CD4-positive, alpha-beta T cell (primary cell): ENCODE results near the gene EIF4B. TPM values are rescaled to one million over a fixed set of nuclear protein-coding genes. Genes with fewer than 3 reads are reported as not detected.

Source experiments
- ATAC-seq: fragments of 200-7000 bp; cut with Tn5 transposase; one replicate; pipeline ENCODE4 v1.10.0; 2022; ENCODE audit warnings: mild to moderate bottlenecking; ENCODE audit not compliant: poor library complexity
- CTCF ChIA-PET: fragments of 350-600 bp; sonication (Branson Sonifier 250); formaldehyde crosslinking; loops from one replicate; lab custom pipeline; 2021; ENCODE audit warnings: antibody characterized with exemption, inconsistent platforms; lab: Charles Lee
- POLR2A ChIA-PET: fragments of 350-600 bp; sonication (Branson Sonifier 250); formaldehyde crosslinking; loops from one replicate; lab custom pipeline; 2021; ENCODE audit warnings: antibody characterized with exemption, inconsistent platforms; lab: Charles Lee
- DNase-seq, 14 experiments: peaks; one replicate each; pipeline ENCODE4 v3.0.0-alpha.2; 2013 to 2020; ENCODE audit warnings: mixed read lengths in 2 of 14
- H3K27ac ChIP-seq, 2 donors: one replicate each; pipeline versions ENCODE4 v1.5.1 to v1.7.0; 2013; ENCODE audit warnings: low read length in 2 of 2, low read depth in 1 of 2, mild to moderate bottlenecking in 1 of 2
- H3K27me3 ChIP-seq, 2 experiments: 1 replicate in 1 of 2; 2 replicates in 1 of 2; pipeline versions ENCODE4 v1.6.1 to v1.7.0; 2013; ENCODE audit warnings: low read length in 2 of 2, control low read depth in 1 of 2, mild to moderate bottlenecking in 1 of 2, moderate library complexity in 1 of 2; ENCODE audit not compliant: insufficient read depth in 2 of 2, control insufficient read depth in 1 of 2
- H3K36me3 ChIP-seq: one replicate; pipeline ENCODE4 v1.6.1; 2013; ENCODE audit warnings: low read length, control low read depth; ENCODE audit not compliant: insufficient read depth
- H3K4me1 ChIP-seq: one replicate; pipeline ENCODE4 v1.6.1; 2013; ENCODE audit warnings: low read length, control low read depth; ENCODE audit not compliant: insufficient read depth
- H3K4me3 ChIP-seq: one replicate; pipeline ENCODE4 v1.5.1; 2013; ENCODE audit warnings: mild to moderate bottlenecking, low read length, moderate library complexity
- H3K9me3 ChIP-seq, 2 experiments: 1 replicate in 1 of 2; 2 replicates in 1 of 2; pipeline versions ENCODE4 v1.6.1 to v1.7.0; 2013; ENCODE audit warnings: low read length in 2 of 2, mild to moderate bottlenecking in 2 of 2, control low read depth in 1 of 2, moderate library complexity in 1 of 2; ENCODE audit not compliant: control insufficient read depth in 1 of 2, insufficient read depth in 1 of 2
- H3K27ac Mint-ChIP-seq: one replicate; pipeline ENCODE4 v1.8.0; 2020; ENCODE audit warnings: mixed read lengths
- H3K27me3 Mint-ChIP-seq: one replicate; pipeline ENCODE4 v1.8.0; 2021; ENCODE audit warnings: mixed read lengths
- H3K36me3 Mint-ChIP-seq: one replicate; pipeline ENCODE4 v1.8.0; 2021; ENCODE audit warnings: low read depth, mixed read lengths
- H3K4me1 Mint-ChIP-seq: one replicate; pipeline ENCODE4 v1.8.0; 2021; ENCODE audit warnings: low read depth, mixed read lengths
- H3K4me3 Mint-ChIP-seq: one replicate; pipeline ENCODE4 v1.8.0; 2020; ENCODE audit warnings: mild to moderate bottlenecking, mixed read lengths
- H3K9me3 Mint-ChIP-seq: one replicate; pipeline ENCODE4 v1.8.0; 2020; ENCODE audit warnings: mixed read lengths
- CTCF ChIP-seq: fragments of 200-600 bp; IDR thresholded peaks from one replicate; pipeline ENCODE4 v1.8.0; 2022; ENCODE audit warnings: antibody characterized with exemption, mild to moderate bottlenecking
- intact Hi-C, 2 experiments: fragments of 100-400 bp; cut with DNase I in 1 of 2; cut with micrococcal nuclease in 1 of 2; formaldehyde crosslinking; loops; one replicate each; pipeline versions ENCODE4 v1.15.1 to v1.9.0; 2023 to 2025; cut with DNase I, micrococcal nuclease
- total RNA-seq, 174 experiments: library from RNA in 2 of 174; stranded (reverse) in 2 of 174; gene quantifications; one replicate each; pipeline ENCODE4 v1.2.3 and lab custom pipeline; 2021 to 2026

The EIF4B gene
- total RNA-seq, 2 experiments from 2014 or later: 794 to 806 TPM

GRCh38 chr12:53054112-53054878, 48.0 kb downstream of the EIF4B start:
- ChIA-PET POLR2A (interaction anchor here (1.1 to 2.6 kb wide), 5 partner anchors 8 to 165 kb away, joined by 3 to 36 read pairs (median 5); partner anchors contain the start of genes EIF4B and SPRYD3), CTCF (interaction anchor here (0.8 to 4.0 kb wide), 6 partner anchors 12 to 245 kb away, joined by 3 to 28 read pairs (median 6); partner anchors contain the start of genes IGFBP6, MYG1 and SPRYD3)
- Mint-ChIP-seq H3K4me1 (peaks cover 15% of the 10 kb centered on the region), H3K27ac (peak overlapping the region; percentile 92), H3K4me3 (peak overlapping the region; percentile 96), H3K9me3 (no peaks in the 10 kb centered on the region), H3K36me3 (no peaks in the 10 kb centered on the region), H3K27me3 (no peaks in the 10 kb centered on the region)
- H3K9me3 ChIP-seq: no peaks in the 10 kb centered on the region
- no peaks in the 10 kb centered on the region for H3K36me3 ChIP-seq
- peak; percentile 89 for ATAC-seq
- peak overlapping the region; percentile 85 for H3K4me3 ChIP-seq
- H3K27me3 ChIP-seq: no peaks in the 10 kb centered on the region
- no peak for TF ChIP-seq CTCF
- DNase-seq: peak; percentile 85 to 97 (median 91)
- peak overlapping the region; percentile 21 to 65 for H3K27ac ChIP-seq
- peaks cover 17% of the 10 kb centered on the region for H3K4me1 ChIP-seq
- intact Hi-C loops: loop anchor here (2.0 to 5.0 kb wide), 2 partner anchors 25 to 573 kb away; partner anchors contain the start of genes ATF7 (in 1 of the 2) and SPRYD3 (in 1 of the 2)

- ChIA-PET POLR2A (interaction anchor here (1.1 to 2.2 kb wide), 3 partner anchors 8 to 50 kb away, joined by 3 to 10 read pairs (median 6); partner anchors contain the start of gene EIF4B), CTCF (interaction anchor here (1.2 to 4.0 kb wide), 3 partner anchors 8 to 43 kb away, joined by 3 to 28 read pairs (median 21); partner anchors contain the start of gene IGFBP6)
- peak overlapping the region; percentile 17 for H3K27ac Mint-ChIP-seq
- no peaks in the 10 kb centered on the region for H3K9me3 ChIP-seq
- no peaks in the 10 kb centered on the region for H3K36me3 Mint-ChIP-seq
- ATAC-seq (no peak), DNase-seq (peak in 1 of 14 experiments; percentile 4)
- H3K4me1 ChIP-seq: peaks cover 17% of the 10 kb centered on the region
- no peak overlapping the region for H3K4me3 ChIP-seq
- peaks cover 15% of the 10 kb centered on the region for H3K4me1 Mint-ChIP-seq
- H3K9me3 Mint-ChIP-seq: no peaks in the 10 kb centered on the region
- no peaks in the 10 kb centered on the region for H3K27me3 ChIP-seq
- H3K36me3 ChIP-seq: no peaks in the 10 kb centered on the region
- H3K4me3 Mint-ChIP-seq: peak overlapping the region; percentile 51
- intact Hi-C loops: loop anchor here in 1 of 2 experiments (2.0 kb wide), 1 partner anchor 23 kb away; the partner anchor contains the start of gene SPRYD3
- H3K27me3 Mint-ChIP-seq: no peaks in the 10 kb centered on the region
- TF ChIP-seq CTCF: no peak
- H3K27ac ChIP-seq: no peak overlapping the region
Observed at GRCh38 chr12:53055471-53056266, 49.4 kb downstream of the EIF4B start.

- ChIA-PET CTCF (interaction anchor here (1.2 to 4.0 kb wide), 3 partner anchors 9 to 42 kb away, joined by 3 to 28 read pairs (median 21); partner anchors contain the start of gene IGFBP6), POLR2A (interaction anchor here (1.1 to 1.3 kb wide), 2 partner anchors 9 to 50 kb away, joined by 3 to 6 read pairs; partner anchors contain the start of gene EIF4B)
- peaks cover 12% of the 10 kb centered on the region for H3K4me1 Mint-ChIP-seq
- Histone ChIP-seq H3K4me1 (peaks cover 18% of the 10 kb centered on the region), H3K27ac (no peak overlapping the region), H3K27me3 (no peaks in the 10 kb centered on the region), H3K4me3 (no peak overlapping the region), H3K9me3 (no peaks in the 10 kb centered on the region), H3K36me3 (no peaks in the 10 kb centered on the region)
- H3K9me3 Mint-ChIP-seq: no peaks in the 10 kb centered on the region
- intact Hi-C loops: no loop called here
- no peak for TF ChIP-seq CTCF
- no peak for ATAC-seq
- DNase-seq: no peak
- H3K4me3 Mint-ChIP-seq: no peak overlapping the region
- H3K27ac Mint-ChIP-seq: no peak overlapping the region
- no peaks in the 10 kb centered on the region for H3K36me3 Mint-ChIP-seq
- no peaks in the 10 kb centered on the region for H3K27me3 Mint-ChIP-seq
Observed at GRCh38 chr12:53056296-53056695, 50.0 kb downstream of the EIF4B start.
